NCI-H82 (cell line): Measurements from ENCODE around the gene PDP2.

ENCODE experiments used
- DNase-seq: peaks from one replicate; lab custom pipeline; 2025; lab: John Stamatoyannopoulos, UW

PDP2 gene

GRCh38 chr16:66903544-66904427 is 23.5 kb downstream of the PDP2 start:
- no peak for DNase-seq

GRCh38 chr16:66904428-66904845 is 24.1 kb downstream of the PDP2 start:
- DNase-seq, result no peak

GRCh38 chr16:66904846-66905632 is 24.7 kb downstream of the PDP2 start:
- no peak for DNase-seq

GRCh38 chr16:66905633-66906539 is 25.6 kb downstream of the PDP2 start:
- DNase-seq, result peak; percentile 99

- peak; percentile 63 for DNase-seq
Observed at GRCh38 chr16:66906916-66907836, 26.9 kb downstream of the PDP2 start.

- DNase-seq, result no peak
Observed at GRCh38 chr16:66908116-66908515, 27.8 kb downstream of the PDP2 start.

- DNase-seq, result no peak
Observed at GRCh38 chr16:66908762-66909559, 28.6 kb downstream of the PDP2 start.

GRCh38 chr16:66910175-66910940 is 30.0 kb downstream of the PDP2 start:
- DNase-seq, result no peak

GRCh38 chr16:66911112-66911511 is 30.8 kb downstream of the PDP2 start:
- DNase-seq, result no peak

- no peak for DNase-seq
Observed at GRCh38 chr16:66911801-66912200, 31.5 kb downstream of the PDP2 start.

- no peak for DNase-seq
Observed at GRCh38 chr16:66913081-66913480, 32.8 kb downstream of the PDP2 start.

- DNase-seq, result no peak
Observed at GRCh38 chr16:66913711-66914110, 33.4 kb downstream of the PDP2 start.

GRCh38 chr16:66914541-66914940 is 34.2 kb downstream of the PDP2 start:
- DNase-seq, result no peak

GRCh38 chr16:66915041-66915440 is 34.7 kb downstream of the PDP2 start:
- no peak for DNase-seq

- DNase-seq, result no peak
Observed at GRCh38 chr16:66916518-66916917, 36.2 kb downstream of the PDP2 start.

GRCh38 chr16:66917741-66918140 is 37.4 kb downstream of the PDP2 start:
- no peak for DNase-seq

- DNase-seq, result no peak
Observed at GRCh38 chr16:66918355-66918754, 38.0 kb downstream of the PDP2 start.

GRCh38 chr16:66918803-66919568 is 38.7 kb downstream of the PDP2 start, which contains the start of gene CDH16:
Gene CDH16, minus strand, starts transcription at chr16:66918885. Its CDS starts 820 bp downstream, at chr16:66918065.
- DNase-seq, result peak; percentile 49
